A549 (cell line): Measurements from ENCODE around the gene PNPLA8. TPM values are rescaled to one million over a fixed set of nuclear protein-coding genes. Genes with fewer than 3 reads are reported as not detected.
A peak's percentile ranks its signal among the peaks of the same experiment; 100 is the strongest.

ENCODE experiments used
- ATAC-seq, 2 experiments: fragments of 200-7000 bp in 1 of 2; fragments of >200 bp in 1 of 2; cut with Nextera tagmentation in 1 of 2; cut with Tn5 transposase in 1 of 2; 3 replicates each; pipeline versions ENCODE4 v1.8.0 to v1.9.1; 2018 to 2020; ENCODE audit warnings: mild to moderate bottlenecking in 1 of 2, moderate library complexity in 1 of 2
- CTCF ChIA-PET: fragments of 300-600 bp; sonication (Branson Sonifier 250); formaldehyde crosslinking; extraction: SDS; loops from one replicate; lab custom pipeline; 2021; ENCODE audit warnings: antibody characterized with exemption, inconsistent platforms; lab: Yijun Ruan, JAX
- POLR2A ChIA-PET: fragments of 350-600 bp; formaldehyde crosslinking; extraction: SDS; loops from one replicate; lab custom pipeline; 2021; ENCODE audit warnings: antibody characterized with exemption, inconsistent platforms; lab: Yijun Ruan, JAX
- DNase-seq, 2 experiments: peaks; one replicate each; pipeline versions ENCODE4 v3.0.0 to v3.0.0-alpha.2; 2011 to 2016; ENCODE audit warnings: low read depth in 1 of 2, low spot score in 1 of 2
- FAIRE-seq: peaks from 2 replicates; lab custom pipeline; 2011; peaks lifted over from hg19 to GRCh38; lab: Jason Lieb, UNC
- H3K27ac ChIP-seq, 2 experiments: fragments of >200 bp; sonication (Bioruptor Twin); formaldehyde crosslinking; 3 replicates each; pipeline ENCODE4 v1.5.1; 2016 to 2017
- H3K4me1 ChIP-seq: fragments of >200 bp; sonication (Bioruptor Twin); formaldehyde crosslinking; 3 replicates; pipeline ENCODE4 v1.6.1; 2016
- H3K4me2 ChIP-seq: fragments of >200 bp; sonication (Bioruptor Twin); formaldehyde crosslinking; 3 replicates; pipeline ENCODE4 v1.6.1; 2016
- H3K4me3 ChIP-seq: fragments of >200 bp; sonication (Bioruptor Twin); formaldehyde crosslinking; 3 replicates; pipeline ENCODE4 v1.5.1; 2016
- H3K9me3 ChIP-seq: fragments of >200 bp; sonication (Bioruptor Twin); formaldehyde crosslinking; 3 replicates; pipeline ENCODE4 v1.6.1; 2016
- CBX2 ChIP-seq: fragments of 200-600 bp; sonication (generic); IDR thresholded peaks from 2 replicates; pipeline ENCODE4 v1.6.1; 2016; ENCODE audit warnings: low read depth, mild to moderate bottlenecking, borderline replicate concordance
- CBX8 ChIP-seq: fragments of 200-600 bp; sonication (generic); IDR thresholded peaks from 2 replicates; pipeline ENCODE4 v1.6.1; 2016
- CEBPB ChIP-seq, 2 experiments: fragments of >200 bp in 1 of 2; sonication (Bioruptor Twin) in 1 of 2; formaldehyde crosslinking in 1 of 2; IDR thresholded peaks; 2 replicates each; pipeline ENCODE4 v1.6.1; 2012 to 2016
- CHD2 ChIP-seq: fragments of 150-350 bp; IDR thresholded peaks from 2 replicates; pipeline ENCODE4 v1.6.1; 2014; ENCODE audit warnings: low read length; ENCODE audit not compliant: partially characterized antibody
- E2F6 ChIP-seq: IDR thresholded peaks from 2 replicates; pipeline ENCODE4 v1.6.1; 2012; ENCODE audit warnings: low read depth, borderline replicate concordance
- EP300 ChIP-seq, 2 experiments: fragments of >200 bp; sonication (Bioruptor Twin); formaldehyde crosslinking; IDR thresholded peaks; 2 replicates in 1 of 2; 3 replicates in 1 of 2; pipeline ENCODE4 v1.6.1; 2016 to 2017
- ESRRA ChIP-seq: fragments of 150-350 bp; IDR thresholded peaks from 2 replicates; pipeline ENCODE4 v1.6.1; 2014; ENCODE audit warnings: mild to moderate bottlenecking, low read length, borderline replicate concordance
- FOXS1 ChIP-seq: fragments of 250-450 bp; sonication (Bioruptor Pico); IDR thresholded peaks from 2 replicates; pipeline ENCODE4 v1.5.0; 2020; ENCODE audit warnings: mild to moderate bottlenecking, moderate library complexity
- HDAC2 ChIP-seq: fragments of 200-600 bp; sonication (generic); IDR thresholded peaks from 2 replicates; pipeline ENCODE4 v1.6.1; 2016
- HES2 ChIP-seq: fragments of >200 bp; sonication (Bioruptor Twin); formaldehyde crosslinking; IDR thresholded peaks from 2 replicates; pipeline ENCODE4 v1.6.1; 2016
- HMGXB4 ChIP-seq: fragments of 250-450 bp; sonication (Bioruptor Pico); IDR thresholded peaks from 2 replicates; pipeline ENCODE4 v1.5.0; 2021; ENCODE audit warnings: mild to moderate bottlenecking, moderate library complexity, borderline replicate concordance
- KDM5A ChIP-seq: fragments of 200-600 bp; sonication (generic); IDR thresholded peaks from 2 replicates; pipeline ENCODE4 v1.6.1; 2016; ENCODE audit warnings: antibody characterized with exemption, mild to moderate bottlenecking
- MAFK ChIP-seq: fragments of 450-650 bp; IDR thresholded peaks from 2 replicates; pipeline ENCODE4 v1.6.1; 2014; ENCODE audit not compliant: partially characterized antibody
- MAX ChIP-seq: IDR thresholded peaks from 2 replicates; pipeline ENCODE4 v1.6.1; 2012
- MAZ ChIP-seq: fragments of 150-350 bp; IDR thresholded peaks from 2 replicates; pipeline ENCODE4 v1.6.1; 2014; ENCODE audit warnings: antibody characterized with exemption, low read depth, low read length, borderline replicate concordance
- NPAS2 ChIP-seq: fragments of 250-450 bp; sonication (Bioruptor Pico); IDR thresholded peaks from 2 replicates; pipeline ENCODE4 v1.8.0; 2022; ENCODE audit warnings: mild to moderate bottlenecking, moderate library complexity, borderline replicate concordance
- POLR2A ChIP-seq: IDR thresholded peaks from 2 replicates; pipeline ENCODE4 v1.6.1; 2012; ENCODE audit warnings: mild to moderate bottlenecking, low read length
- POLR2AphosphoS2 ChIP-seq: conservative IDR thresholded peaks from 2 replicates; pipeline ENCODE4 v1.6.1; 2012; ENCODE audit warnings: low read length, improper control_type of control experiment, inconsistent platforms
- RAD21 ChIP-seq, 2 experiments: fragments of >200 bp in 1 of 2; sonication (Bioruptor Twin) in 1 of 2; formaldehyde crosslinking in 1 of 2; IDR thresholded peaks in 1 of 2; conservative IDR thresholded peaks in 1 of 2; 2 replicates in 1 of 2; 3 replicates in 1 of 2; pipeline ENCODE4 v1.6.1; 2012 to 2018; ENCODE audit warnings: inconsistent platforms in 1 of 2
- RCOR1 ChIP-seq: fragments of 150-350 bp; IDR thresholded peaks from 2 replicates; pipeline ENCODE4 v1.6.1; 2014; ENCODE audit warnings: antibody characterized with exemption, low read length, low read depth
- ZFP36 ChIP-seq: fragments of 450-650 bp; IDR thresholded peaks from 2 replicates; pipeline ENCODE4 v1.6.1; 2014; ENCODE audit warnings: borderline replicate concordance; ENCODE audit not compliant: partially characterized antibody
- ZNF302 ChIP-seq: fragments of 250-450 bp; sonication (Bioruptor Pico); IDR thresholded peaks from 2 replicates; pipeline ENCODE4 v1.9.0; 2021; ENCODE audit warnings: inconsistent platforms, mild to moderate bottlenecking, moderate library complexity
- WGBS: methylation state at CpG from one replicate; pipeline ENCODE4 v1.1.6; 2017; ENCODE audit errors: missing lambda C conversion rate; 5-methylcytosine and 5-hydroxymethylcytosine counted together
- polyA plus RNA-seq, 4 experiments: library from polyadenylated mRNA; depleted of rRNA in 3 of 4; stranded (reverse); fragments of >200 nt; fragmentation: RNase III in 1 of 4; extraction: RNeasy Plus Mini Kit Qiagen cat#74134 plus additional on column Dnase treatment in 1 of 4; gene quantifications; 2 replicates in 3 of 4; 3 replicates in 1 of 4; pipeline ENCODE4 v1.2.3, GENCODE V29; 2011 to 2017

Gene PNPLA8
- polyA plus RNA-seq, 2 of the 4 experiments (the other 2 are of a cell fraction) = 16.1 to 29.6 TPM

GRCh38 chr7:108499566-108499965, 26.4 kb downstream of the PNPLA8 start:
- Histone ChIP-seq H3K4me3 (no peak overlapping the region), H3K27ac (no peak overlapping the region), H3K4me2 (no peak overlapping the region), H3K9me3 (no peaks in the 10 kb centered on the region)
- CTCF ChIA-PET = interaction anchor here (1.4 kb wide), 1 partner anchor 318 kb away, joined by 6 read pairs; no protein-coding TSS in a partner anchor
- no peak for TF ChIP-seq ZNF302 (CRISPR knock-in tag)
- TF ChIP-seq NPAS2 (CRISPR knock-in tag) = no peak
- TF ChIP-seq HES2 = no peak
- no peak for TF ChIP-seq POLR2A
- no peak for TF ChIP-seq KDM5A
- no peak for TF ChIP-seq E2F6
- TF ChIP-seq CEBPB (IDR thresholded peaks at IDR 0.05) = no peak
- no peak for TF ChIP-seq MAZ
- no peak for TF ChIP-seq CHD2
- TF ChIP-seq ESRRA = no peak
- TF ChIP-seq RAD21 (conservative IDR thresholded peaks at IDR 0.05 in 1 of 2, IDR thresholded peaks at IDR 0.05 in 1 of 2) = no peak
- no peak for TF ChIP-seq EP300 (IDR thresholded peaks at IDR 0.05)
- no peak for TF ChIP-seq HMGXB4 (CRISPR knock-in tag)
- no peak for TF ChIP-seq ZFP36
- no peak for TF ChIP-seq MAX
- no peak for TF ChIP-seq CBX8
- no peak for TF ChIP-seq HDAC2
- TF ChIP-seq RCOR1 = no peak
- no peak for TF ChIP-seq CBX2
- TF ChIP-seq FOXS1 = no peak
- TF ChIP-seq, all 56 proteins: peak for 0
- no peaks in the 10 kb centered on the region for H3K4me1 ChIP-seq
- DNase-seq = no peak
- FAIRE-seq = no peak
- WGBS = 92% methylated on average over 1 of the region's 1 CpG
- ATAC-seq = no peak
- POLR2A ChIA-PET = no interaction called here

- H3K4me2 ChIP-seq = no peak overlapping the region
- peak; percentile 69 for TF ChIP-seq MAFK
- no peak for TF ChIP-seq POLR2AphosphoS2
- no peak for DNase-seq
- no peak overlapping the region for H3K4me3 ChIP-seq
- H3K4me1 ChIP-seq = no peaks in the 10 kb centered on the region
- 69% methylated on average over 6 of the region's 6 CpGs for WGBS
- CTCF ChIA-PET = interaction anchor here (0.7 to 3.4 kb wide), 9 partner anchors 9 to 565 kb away, joined by 3 to 36 read pairs (median 3); no protein-coding TSS in a partner anchor
- ATAC-seq = no peak
- no peak for FAIRE-seq
- POLR2A ChIA-PET = no interaction called here
- no peak overlapping the region for H3K27ac ChIP-seq
- no peaks in the 10 kb centered on the region for H3K9me3 ChIP-seq
Measured at GRCh38 chr7:108498481-108498880, 27.5 kb downstream of the PNPLA8 start.
